Fibroblast of skin of right quadriceps (primary cell): ENCODE measurements around the gene GEMIN5.
"Not testable (repeated sequence)": the region's sequence is repeated elsewhere in the genome, so short reads cannot be mapped to it uniquely, and the experiment has no call there.

ENCODE experiments used
- DNase-seq: peaks from one replicate; pipeline ENCODE4 v3.0.0-alpha.2; 2013

The GEMIN5 gene, protein sequence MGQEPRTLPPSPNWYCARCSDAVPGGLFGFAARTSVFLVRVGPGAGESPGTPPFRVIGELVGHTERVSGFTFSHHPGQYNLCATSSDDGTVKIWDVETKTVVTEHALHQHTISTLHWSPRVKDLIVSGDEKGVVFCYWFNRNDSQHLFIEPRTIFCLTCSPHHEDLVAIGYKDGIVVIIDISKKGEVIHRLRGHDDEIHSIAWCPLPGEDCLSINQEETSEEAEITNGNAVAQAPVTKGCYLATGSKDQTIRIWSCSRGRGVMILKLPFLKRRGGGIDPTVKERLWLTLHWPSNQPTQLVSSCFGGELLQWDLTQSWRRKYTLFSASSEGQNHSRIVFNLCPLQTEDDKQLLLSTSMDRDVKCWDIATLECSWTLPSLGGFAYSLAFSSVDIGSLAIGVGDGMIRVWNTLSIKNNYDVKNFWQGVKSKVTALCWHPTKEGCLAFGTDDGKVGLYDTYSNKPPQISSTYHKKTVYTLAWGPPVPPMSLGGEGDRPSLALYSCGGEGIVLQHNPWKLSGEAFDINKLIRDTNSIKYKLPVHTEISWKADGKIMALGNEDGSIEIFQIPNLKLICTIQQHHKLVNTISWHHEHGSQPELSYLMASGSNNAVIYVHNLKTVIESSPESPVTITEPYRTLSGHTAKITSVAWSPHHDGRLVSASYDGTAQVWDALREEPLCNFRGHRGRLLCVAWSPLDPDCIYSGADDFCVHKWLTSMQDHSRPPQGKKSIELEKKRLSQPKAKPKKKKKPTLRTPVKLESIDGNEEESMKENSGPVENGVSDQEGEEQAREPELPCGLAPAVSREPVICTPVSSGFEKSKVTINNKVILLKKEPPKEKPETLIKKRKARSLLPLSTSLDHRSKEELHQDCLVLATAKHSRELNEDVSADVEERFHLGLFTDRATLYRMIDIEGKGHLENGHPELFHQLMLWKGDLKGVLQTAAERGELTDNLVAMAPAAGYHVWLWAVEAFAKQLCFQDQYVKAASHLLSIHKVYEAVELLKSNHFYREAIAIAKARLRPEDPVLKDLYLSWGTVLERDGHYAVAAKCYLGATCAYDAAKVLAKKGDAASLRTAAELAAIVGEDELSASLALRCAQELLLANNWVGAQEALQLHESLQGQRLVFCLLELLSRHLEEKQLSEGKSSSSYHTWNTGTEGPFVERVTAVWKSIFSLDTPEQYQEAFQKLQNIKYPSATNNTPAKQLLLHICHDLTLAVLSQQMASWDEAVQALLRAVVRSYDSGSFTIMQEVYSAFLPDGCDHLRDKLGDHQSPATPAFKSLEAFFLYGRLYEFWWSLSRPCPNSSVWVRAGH (N-terminal part only)

GRCh38 chr5:154937718-154938466 lies at the start of gene GEMIN5:
TSS of gene GEMIN5 (minus strand) at chr5:154938211. CDS start at chr5:154938133, 78 bp downstream.
- DNase-seq: peak; percentile 81

GRCh38 chr5:154986151-154986550 lies 48.1 kb upstream of the GEMIN5 start:
- no peak for DNase-seq

DNA sequence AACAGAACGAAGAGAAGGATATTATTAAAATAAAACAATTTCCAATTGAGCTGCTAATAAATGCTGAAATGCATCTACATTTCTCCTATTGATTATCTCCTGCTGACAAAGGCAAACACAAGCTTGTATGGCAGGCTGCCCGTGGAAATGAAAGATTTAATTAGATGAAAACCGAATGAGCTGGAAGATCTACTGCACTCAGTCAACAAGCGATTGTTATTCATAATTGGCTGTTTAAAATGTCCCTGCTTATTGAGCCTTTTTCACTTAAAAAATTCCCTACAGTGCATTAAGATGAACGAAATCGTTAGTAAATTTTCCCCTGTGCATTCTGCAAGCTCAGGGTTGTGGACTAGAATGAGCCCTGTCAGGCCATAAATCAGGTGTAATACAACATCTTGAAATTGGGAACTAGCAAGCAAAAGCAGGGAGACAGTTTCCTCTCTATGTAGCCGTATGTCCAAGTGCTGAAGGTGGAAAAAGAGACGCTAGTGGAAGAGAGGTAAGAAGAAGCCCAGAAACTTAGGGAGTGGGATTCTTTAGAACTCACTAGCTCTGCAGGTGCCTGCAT lies 47.0 kb upstream of the GEMIN5 start:
- DNase-seq: no peak

- DNase-seq: not testable (repeated sequence)
Measured at GRCh38 chr5:154978294-154978693, 40.3 kb upstream of the GEMIN5 start.

- no peak for DNase-seq
Measured at GRCh38 chr5:154977409-154977808, 39.4 kb upstream of the GEMIN5 start.

DNA sequence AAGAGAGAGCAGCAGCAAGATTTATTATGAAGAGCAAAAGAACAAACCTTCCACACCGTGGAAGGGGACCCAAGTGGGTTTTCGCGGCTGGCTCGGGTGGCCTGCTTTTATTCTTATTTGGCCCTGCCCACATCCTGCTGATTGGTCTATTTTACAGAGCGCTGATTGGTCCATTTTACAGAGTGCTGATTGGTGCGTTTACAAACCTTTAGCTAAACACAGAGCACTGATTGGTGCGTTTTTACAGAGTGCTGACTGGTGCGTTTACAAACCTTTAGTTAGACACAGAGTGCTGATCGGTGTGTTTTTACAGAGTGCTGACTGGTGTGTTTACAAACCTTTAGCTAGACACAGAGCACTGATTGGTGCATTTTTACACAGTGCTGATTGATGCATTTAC lies 38.1 kb upstream of the GEMIN5 start:
- DNase-seq: not testable (repeated sequence)

DNA sequence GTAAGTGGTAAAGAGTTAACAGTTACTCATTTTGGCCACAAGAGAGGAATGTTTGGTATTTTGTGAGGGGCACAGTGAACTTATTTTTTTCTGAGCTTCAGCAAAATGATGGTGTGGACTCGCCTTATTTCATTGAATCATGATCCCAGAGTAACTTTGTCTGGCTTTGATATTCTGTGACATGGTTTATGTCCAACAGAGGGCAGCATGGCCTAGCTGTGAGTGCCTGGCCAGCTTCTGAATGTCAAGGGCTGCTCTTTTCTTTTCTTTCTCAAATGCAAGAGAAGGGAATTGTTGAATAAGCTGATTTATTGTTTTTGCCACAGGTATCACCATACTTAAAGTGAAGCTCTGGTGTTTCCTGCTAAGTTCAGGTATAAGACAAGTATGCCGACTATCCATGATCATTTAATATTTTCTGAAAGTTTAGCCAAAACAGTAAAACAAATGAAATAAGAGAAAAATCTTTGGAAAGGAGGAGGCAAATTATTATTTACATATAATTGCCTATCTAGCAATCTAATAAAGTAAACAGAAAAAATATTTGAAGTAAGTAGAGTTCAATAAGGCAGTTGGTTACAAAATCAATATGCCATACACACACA lies 34.6 kb upstream of the GEMIN5 start:
- peak; percentile 28 for DNase-seq

GRCh38 chr5:154971501-154971900 lies 33.5 kb upstream of the GEMIN5 start:
- DNase-seq: peak; percentile 41

- no peak for DNase-seq
Measured at GRCh38 chr5:154970759-154971158, 32.7 kb upstream of the GEMIN5 start.

DNA sequence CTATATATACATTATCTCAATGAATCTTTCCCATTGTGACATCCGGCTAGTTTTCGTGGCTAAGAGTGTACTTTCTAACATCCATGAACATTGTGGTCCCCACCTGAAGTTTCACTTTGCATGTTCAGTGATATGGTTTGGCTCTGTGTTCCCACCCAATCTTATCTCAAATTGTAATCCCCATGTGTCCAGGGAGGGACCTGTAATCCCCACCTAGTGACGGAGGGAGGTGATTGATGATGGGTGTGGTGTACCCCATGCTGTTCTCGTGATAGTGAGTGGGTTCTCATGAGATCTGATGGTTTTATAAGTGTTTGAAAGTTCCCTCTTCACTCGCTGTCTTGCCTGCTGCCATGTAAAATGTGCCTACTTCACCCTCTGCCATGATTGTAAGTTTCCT lies 30.9 kb upstream of the GEMIN5 start:
- DNase-seq: no peak

DNA sequence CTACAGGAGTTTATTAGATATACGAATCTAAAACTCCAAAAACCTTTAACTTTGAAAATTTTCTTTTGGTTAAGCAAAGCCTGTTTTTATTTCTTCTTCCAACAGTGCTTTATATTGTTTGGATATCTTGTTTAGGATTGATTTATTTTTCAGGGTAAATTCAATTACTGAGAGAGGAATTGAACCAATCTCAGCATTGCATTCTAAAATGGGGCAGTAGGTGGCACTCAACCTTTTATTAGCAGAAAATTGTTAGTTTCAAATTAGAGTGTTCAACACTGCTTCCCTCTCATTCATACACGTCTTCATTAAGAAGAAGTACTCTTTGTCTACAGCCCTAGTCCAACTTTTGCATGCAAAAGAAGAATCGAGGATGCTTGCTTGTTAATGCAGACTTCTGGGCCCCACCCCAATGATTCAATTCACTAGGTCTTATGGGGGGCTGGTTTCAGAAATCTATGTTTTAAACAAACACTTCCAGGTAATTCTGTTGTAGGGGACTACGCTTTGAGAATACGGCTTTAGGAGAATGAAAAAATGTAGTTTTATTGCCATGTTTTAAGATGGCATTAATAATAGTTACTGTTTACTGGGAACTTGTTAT lies 29.5 kb upstream of the GEMIN5 start:
- no peak for DNase-seq

DNA sequence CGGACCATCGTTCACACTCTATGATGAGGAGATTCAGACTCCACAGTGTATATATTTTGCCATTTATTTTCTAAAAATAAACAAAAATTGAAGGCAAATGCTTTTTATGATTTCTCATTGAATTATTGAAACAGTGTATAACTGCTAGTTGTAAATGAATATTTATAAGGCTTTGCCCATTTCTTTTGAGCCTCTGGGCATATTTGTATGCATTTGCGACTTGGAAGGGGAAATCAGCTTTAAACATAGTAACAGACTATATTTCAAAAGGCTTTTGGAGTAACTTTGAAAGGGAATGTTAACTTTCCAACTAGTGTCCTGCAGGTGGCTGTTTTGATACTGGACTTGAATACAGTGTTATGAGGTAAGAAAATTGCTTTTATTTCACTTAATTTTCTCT lies 28.9 kb upstream of the GEMIN5 start:
- no peak for DNase-seq

DNA sequence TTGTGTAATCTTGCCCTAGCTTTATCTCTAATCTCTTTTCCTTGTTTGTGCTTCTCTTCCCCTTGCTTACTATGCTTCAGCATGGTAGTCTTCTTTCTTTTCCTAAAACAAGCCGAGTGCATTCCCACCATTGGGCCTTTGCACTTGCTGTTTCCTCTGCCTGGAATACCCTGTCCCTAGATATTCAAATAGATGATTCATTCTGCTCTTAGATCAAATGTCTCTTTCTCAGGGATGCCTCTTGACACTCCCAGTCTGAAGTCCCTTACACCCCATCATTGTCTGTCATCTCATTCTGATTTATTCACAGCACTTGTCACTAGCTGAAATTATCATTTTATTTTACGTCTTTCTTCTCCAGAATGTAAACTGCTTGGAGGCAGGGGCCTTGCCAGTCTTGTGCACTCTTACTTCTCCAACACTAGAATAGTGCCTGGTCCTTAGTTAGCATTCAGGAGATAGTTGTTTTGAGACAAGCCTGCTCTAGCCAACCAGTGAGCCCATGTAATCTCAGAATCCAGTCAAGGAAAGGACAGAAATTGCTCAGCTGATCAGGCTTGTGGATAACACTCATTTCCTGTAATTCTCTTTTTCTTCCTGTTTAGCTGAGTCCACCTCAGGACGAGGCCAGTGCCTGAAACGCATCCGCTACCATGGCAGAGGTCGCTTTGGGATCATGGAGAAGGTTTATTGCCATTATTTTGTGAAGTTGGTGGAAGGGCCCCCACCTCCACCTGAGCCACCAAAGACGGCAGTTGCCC lies 28.2 kb upstream of the GEMIN5 start:
- DNase-seq: no peak

DNA sequence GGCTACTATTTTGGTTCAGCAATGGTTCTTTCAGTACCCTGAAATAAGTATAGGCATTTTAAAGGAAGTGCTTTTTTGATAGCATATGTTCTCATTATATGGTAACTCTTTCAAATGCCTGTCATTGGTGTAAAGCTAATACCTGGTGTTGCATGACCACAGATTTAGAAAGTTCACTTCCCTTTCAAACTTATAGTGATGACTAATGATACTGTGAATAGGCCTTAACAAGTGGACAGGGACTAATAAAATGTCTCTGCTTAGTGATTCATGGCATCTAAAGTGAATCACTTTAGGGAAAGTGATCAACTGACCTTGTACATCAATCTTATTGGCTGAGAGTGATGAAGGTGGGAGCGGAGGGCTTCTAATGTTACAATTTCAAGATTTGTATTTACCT lies 24.5 kb upstream of the GEMIN5 start:
- DNase-seq: peak; percentile 49

DNA sequence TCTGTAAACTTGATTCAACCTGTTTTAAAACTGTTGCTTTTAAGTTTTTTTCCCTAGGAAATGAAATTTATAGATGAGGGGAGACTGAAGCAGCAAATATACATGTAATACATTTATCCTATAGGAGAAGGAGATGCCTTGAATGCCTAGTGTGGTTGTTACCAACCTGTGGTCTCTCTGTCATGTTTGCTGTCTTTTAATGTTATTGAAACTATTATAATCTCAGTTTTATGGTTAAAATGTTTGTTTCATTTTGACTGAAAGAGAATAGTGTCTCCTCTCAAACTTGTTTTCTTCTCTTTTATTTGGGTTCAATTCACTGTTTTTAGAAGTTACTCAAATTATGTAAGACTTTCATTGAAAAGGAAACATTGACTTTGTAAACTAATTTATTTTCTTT lies 18.7 kb upstream of the GEMIN5 start:
- DNase-seq: no peak

DNA sequence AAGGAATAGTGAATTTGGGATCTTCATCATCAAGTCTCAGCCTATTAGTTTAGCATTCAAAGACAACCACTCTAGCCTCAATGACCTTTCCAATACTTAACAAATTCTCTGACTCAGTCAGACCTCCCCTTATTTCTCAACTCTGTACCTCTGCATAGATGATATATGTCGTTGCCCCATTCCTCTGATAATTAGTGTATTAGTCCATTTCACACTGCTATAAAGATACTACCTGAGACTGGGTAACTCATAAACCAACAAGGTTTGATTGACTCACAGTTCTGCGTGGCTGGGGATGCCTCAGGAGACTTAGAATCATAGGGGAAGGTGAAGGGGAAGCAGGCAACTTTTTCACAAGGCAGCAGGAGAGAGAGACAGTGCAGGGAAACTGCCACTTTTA lies 11.8 kb upstream of the GEMIN5 start:
- no peak for DNase-seq

DNA sequence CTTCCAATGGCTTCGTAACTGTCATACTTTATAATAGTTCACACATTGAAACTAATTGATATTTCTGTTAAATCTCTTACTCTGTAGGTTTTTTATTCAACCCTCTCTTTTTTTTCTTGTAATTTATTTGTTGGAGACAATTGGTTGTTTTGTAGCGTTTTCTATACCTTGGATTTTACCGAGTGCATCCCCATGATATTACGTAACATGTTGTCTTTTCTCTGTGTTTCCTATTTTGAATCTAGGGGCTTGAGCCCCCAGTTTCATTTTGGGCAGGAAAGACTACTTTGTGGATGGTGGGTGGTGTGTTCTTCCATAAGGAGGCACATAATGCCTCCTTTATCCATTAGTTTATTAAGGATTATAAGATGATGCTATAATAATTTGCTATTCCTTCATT lies 10.3 kb upstream of the GEMIN5 start:
- no peak for DNase-seq

DNA sequence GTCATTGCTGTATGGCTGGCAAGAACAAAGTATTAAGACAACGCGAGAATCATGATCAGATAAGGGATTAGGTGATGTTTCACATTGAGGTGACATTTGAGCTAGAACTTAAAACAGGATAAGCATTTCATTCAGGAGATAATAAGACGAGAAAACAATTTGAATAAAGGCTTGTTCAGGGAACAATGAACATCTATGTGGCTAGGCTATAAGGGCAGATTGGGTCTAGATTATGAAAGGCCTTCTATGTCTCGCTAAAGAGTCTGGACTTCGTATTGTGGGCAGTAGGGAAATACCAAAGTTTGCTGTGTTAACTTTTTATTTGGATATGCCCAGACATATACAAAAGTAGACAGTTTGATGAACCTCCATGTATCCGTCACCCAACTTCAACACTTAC lies 9.8 kb upstream of the GEMIN5 start:
- DNase-seq: no peak

GRCh38 chr5:154945695-154946301 lies 7.8 kb upstream of the GEMIN5 start:
- peak; percentile 8 for DNase-seq

GRCh38 chr5:154944716-154945115 lies 6.7 kb upstream of the GEMIN5 start:
- DNase-seq: no peak
